Skeletal muscle tissue (tissue), 4 donors: Measurements from ENCODE around the gene SPATA25. TPM values are rescaled to one million over a fixed set of nuclear protein-coding genes. Genes with fewer than 3 reads are reported as not detected.

Experiments
- H3K27ac ChIP-seq: one replicate; pipeline ENCODE4 v1.7.0; 2013; ENCODE audit warnings: mild to moderate bottlenecking, low read depth, low read length, inconsistent platforms
- H3K27me3 ChIP-seq, 3 donors: one replicate each; pipeline ENCODE4 v1.7.0; 2013; ENCODE audit warnings: low read length in 3 of 3; ENCODE audit not compliant: control insufficient read depth in 3 of 3, insufficient read depth in 3 of 3
- H3K36me3 ChIP-seq, 3 donors: one replicate each; pipeline ENCODE4 v1.7.0; 2013; ENCODE audit warnings: low read length in 3 of 3; ENCODE audit not compliant: control insufficient read depth in 3 of 3, insufficient read depth in 3 of 3
- H3K4me1 ChIP-seq, 3 donors: one replicate each; pipeline ENCODE4 v1.7.0; 2013; ENCODE audit warnings: low read length in 3 of 3, mild to moderate bottlenecking in 3 of 3; ENCODE audit not compliant: control insufficient read depth in 3 of 3, insufficient read depth in 3 of 3
- H3K4me3 ChIP-seq, 3 donors: one replicate each; pipeline ENCODE4 v1.7.0; 2013; ENCODE audit warnings: low read length in 3 of 3
- H3K9ac ChIP-seq, 3 donors: one replicate each; pipeline ENCODE4 v1.7.0; 2013; ENCODE audit warnings: low read length in 3 of 3, mild to moderate bottlenecking in 3 of 3, moderate library complexity in 2 of 3, low read depth in 1 of 3
- H3K9me3 ChIP-seq, 3 donors: one replicate each; pipeline ENCODE4 v1.7.0; 2013; ENCODE audit warnings: low read length in 3 of 3; ENCODE audit not compliant: control insufficient read depth in 3 of 3
- total RNA-seq: library from RNA; depleted of rRNA; stranded (reverse); fragments of >200 nt; gene quantifications from one replicate; pipeline ENCODE4 v1.2.3, GENCODE V29; 2014
- donor health status: Osteomylitis.

Gene SPATA25
- total RNA-seq, 1 donor from 2014 or later: 2.6 TPM

DNA sequence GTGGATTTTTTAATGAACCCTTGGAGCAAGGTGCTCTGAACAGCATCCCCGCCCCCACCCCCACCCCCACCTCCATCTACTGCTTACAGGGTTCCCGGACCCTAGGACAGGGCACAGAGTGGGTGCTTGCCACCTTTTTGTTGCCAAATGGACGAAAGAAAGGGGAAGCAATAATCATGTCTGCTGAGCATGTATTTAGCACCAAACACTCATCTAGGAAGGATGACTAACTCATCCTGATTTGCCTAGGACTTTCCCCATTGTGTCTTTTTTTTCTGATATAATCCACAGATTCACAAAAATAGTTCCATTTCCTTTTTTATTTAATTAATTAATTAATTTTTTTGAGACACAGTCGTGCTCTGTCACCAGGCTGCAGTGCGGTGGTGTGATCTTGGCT lies 25.7 kb upstream of the SPATA25 start:
- Histone ChIP-seq H3K9me3 (no peaks in the 10 kb centered on the region), H3K36me3 (no peaks in the 10 kb centered on the region), H3K9ac (no peak overlapping the region), H3K27ac (peak overlapping the region; percentile 75), H3K4me1 (peaks cover 12 to 20% (median 18%) of the 10 kb centered on the region in 3 donors), H3K27me3 (peaks cover 0 to 15% (median 4%) of the 10 kb centered on the region in 3 donors), H3K4me3 (no peak overlapping the region)

DNA sequence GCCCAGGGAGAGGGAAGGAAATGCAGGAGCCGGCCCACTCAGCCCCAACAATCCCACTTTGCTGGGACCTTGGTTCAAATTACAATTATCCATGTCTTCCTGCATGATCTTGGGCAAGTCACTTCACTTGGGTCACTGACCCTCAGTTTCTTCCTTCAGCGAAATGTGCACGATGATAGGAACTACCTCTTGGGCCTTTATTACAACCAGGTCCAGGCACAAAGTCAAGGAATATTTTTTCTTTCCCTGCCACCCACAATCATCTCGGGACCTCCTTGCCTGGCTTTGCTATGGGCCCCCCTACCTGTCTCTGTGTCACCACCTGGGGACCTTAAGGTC lies 24.9 kb upstream of the SPATA25 start:
- peak overlapping the region; percentile 75 for H3K27ac ChIP-seq
- no peaks in the 10 kb centered on the region for H3K9me3 ChIP-seq
- H3K4me3 ChIP-seq: peak overlapping the region; percentile 70 to 77 (median 73)
- H3K9ac ChIP-seq: peak overlapping the region; percentile 14 to 73 (median 40)
- peaks cover 0 to 15% (median 4%) of the 10 kb centered on the region in 3 donors for H3K27me3 ChIP-seq
- peaks cover 0 to 3% (median 0%) of the 10 kb centered on the region in 3 donors for H3K36me3 ChIP-seq
- peaks cover 12 to 18% (median 15%) of the 10 kb centered on the region in 3 donors for H3K4me1 ChIP-seq

DNA sequence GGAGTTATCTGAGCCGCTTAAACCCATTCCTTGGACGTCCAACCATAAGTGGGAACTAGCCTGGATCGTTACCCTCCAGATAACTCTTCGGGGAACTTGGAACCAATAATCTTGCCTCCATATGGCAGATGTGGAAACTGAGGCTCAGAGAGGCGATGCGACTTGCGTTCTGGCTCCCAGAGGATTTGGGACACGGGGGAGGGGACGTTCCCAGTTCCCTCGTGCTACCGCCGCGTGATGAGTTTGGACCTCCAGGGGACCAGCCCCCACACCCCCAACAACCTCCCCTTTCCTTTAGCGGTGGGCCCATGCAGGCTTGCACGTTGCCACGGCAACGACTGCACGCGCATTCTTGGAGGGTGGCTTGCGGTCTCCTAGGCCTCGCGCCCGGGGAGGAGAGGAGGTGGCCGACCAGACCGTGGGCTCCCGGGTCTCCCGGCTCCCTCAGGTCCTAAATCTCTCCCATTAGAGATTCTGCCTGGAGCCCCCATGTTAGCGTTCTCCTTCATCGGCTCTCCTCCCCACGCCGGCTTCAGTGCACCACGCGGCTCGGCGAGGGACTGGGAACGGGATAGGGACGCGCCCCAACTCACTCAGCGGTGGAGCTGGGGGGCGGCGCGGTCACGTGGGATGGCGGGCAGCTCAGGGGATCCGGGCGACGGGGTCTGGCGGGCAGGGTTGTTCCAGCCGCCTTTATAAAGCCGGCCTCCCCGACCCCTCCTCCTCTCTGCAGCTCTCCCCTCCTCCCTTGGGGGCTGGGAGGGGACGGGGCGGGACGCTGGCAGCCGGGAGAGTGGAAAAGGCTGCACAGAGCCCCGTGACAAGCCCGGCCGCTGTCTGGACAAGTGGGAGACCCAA lies 24.3 kb upstream of the SPATA25 start, which contains the start of gene PLTP:
TSS of gene PLTP (minus strand) at position 670 of the 858 bp plus-strand sequence. CDS start 703 bp downstream, outside the sequence.
- H3K4me1 ChIP-seq: peaks cover 12 to 16% (median 15%) of the 10 kb centered on the region in 3 donors
- H3K9ac ChIP-seq: peak within 1 kb of the TSS; percentile 48 to 73 (median 72)

DNA sequence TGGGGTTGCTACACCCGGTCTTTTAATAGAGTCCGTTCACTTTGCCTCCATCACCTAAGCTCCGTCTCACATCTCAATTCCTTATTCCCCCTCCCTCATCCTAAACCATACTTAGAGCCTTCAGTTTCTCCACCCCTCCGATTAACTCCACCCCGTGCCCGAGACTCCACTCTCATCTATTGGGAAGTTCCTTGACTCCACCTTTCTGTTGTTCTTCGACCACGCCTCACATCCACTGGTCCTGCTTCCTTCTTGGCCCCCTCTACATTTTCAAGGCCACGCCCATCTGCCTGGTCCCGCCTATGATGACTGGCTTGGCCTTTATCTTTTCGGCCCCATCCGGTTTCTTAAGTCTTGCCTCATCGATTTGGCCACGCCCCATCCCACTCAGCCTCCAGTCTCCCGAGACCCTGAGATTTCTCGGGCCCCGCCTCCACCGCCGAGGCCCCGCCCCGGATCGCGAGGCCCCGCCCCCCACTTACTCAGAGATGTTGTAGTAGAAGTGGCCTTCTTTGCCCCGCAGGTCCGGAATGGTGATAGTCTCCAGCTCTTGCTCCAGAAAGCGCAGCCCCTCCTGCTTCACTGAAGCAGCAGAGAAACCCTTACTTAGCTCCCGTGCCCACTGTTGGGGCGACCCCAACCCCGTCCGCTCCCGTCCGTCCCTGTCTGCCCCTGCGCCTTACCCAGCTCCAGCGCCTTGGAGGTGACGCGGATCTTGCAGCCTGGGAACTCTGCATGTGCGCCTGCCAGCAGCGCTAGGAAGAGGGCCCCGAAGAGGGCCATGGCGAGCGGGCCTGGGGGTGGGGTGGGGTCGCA lies 23.5 kb upstream of the SPATA25 start:
- H3K9me3 ChIP-seq: no peaks in the 10 kb centered on the region
- peak overlapping the region; percentile 75 for H3K27ac ChIP-seq
- H3K9ac ChIP-seq: peak overlapping the region; percentile 48 to 73 (median 72)
- peaks cover 12 to 16% (median 15%) of the 10 kb centered on the region in 3 donors for H3K4me1 ChIP-seq
- H3K36me3 ChIP-seq: peaks cover 0 to 3% (median 0%) of the 10 kb centered on the region in 3 donors
- H3K4me3 ChIP-seq: peak overlapping the region; percentile 70 to 77 (median 73)
- H3K27me3 ChIP-seq: peaks cover 0 to 15% (median 4%) of the 10 kb centered on the region in 3 donors

More for the DNA sequence above, 24.3 kb upstream of the SPATA25 start, which contains the start of gene PLTP:
- Histone ChIP-seq H3K4me3 (peak within 1 kb of the TSS; percentile 70 to 77 (median 73)), H3K36me3 (peaks cover 0 to 3% (median 0%) of the 10 kb centered on the region in 3 donors), H3K9me3 (no peaks in the 10 kb centered on the region), H3K27me3 (peaks cover 0 to 15% (median 4%) of the 10 kb centered on the region in 3 donors), H3K27ac (peak within 1 kb of the TSS; percentile 75)

DNA sequence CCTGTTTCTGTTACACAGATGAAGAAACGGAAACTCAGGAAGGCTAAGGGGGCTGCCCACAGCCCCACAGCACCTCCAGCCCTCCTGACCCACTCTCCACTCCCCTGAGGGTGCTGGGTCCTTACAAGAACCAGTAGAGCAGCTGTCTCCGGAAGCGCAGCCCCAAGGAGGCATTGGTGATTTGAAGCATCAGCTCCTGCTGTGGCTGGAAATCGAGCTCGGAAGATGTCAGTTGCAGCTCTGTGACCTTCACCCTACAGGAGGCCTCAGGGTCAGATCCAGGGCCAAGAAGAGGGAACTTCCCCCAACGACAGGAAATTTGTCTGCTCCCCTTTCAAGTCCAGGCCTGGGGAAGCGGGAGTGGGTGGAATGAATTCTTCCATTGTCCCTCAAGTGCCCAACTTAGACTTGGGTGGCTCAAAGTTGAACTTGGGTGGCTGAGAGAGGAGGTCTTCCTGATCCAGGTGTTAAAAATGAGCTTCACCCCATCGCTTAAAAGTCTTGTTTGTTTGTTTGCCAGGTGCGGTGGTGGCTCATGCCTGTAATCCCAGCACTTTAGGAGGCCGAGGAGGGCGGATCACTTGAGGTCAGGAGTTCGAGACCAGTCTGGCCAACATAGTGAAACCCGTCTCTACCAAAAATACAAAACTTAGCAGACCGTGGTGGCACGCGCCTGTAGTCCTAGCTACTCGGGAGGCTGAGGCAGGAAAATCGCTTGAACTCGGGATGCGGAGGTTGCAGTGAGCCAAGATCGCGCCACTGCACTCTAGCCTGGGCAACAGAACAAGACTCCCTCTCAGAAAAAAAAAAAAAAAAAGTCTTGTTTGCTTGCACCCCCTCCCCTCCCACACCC lies 22.6 kb upstream of the SPATA25 start:
- Histone ChIP-seq H3K9me3 (no peaks in the 10 kb centered on the region), H3K27me3 (peaks cover 0 to 15% (median 4%) of the 10 kb centered on the region in 3 donors), H3K9ac (no peak overlapping the region), H3K4me3 (peak overlapping the region in 1 of 3 donors; percentile 49), H3K4me1 (peaks cover 12 to 16% (median 15%) of the 10 kb centered on the region in 3 donors), H3K36me3 (peaks cover 0 to 3% (median 0%) of the 10 kb centered on the region in 3 donors), H3K27ac (peak overlapping the region; percentile 18)

DNA sequence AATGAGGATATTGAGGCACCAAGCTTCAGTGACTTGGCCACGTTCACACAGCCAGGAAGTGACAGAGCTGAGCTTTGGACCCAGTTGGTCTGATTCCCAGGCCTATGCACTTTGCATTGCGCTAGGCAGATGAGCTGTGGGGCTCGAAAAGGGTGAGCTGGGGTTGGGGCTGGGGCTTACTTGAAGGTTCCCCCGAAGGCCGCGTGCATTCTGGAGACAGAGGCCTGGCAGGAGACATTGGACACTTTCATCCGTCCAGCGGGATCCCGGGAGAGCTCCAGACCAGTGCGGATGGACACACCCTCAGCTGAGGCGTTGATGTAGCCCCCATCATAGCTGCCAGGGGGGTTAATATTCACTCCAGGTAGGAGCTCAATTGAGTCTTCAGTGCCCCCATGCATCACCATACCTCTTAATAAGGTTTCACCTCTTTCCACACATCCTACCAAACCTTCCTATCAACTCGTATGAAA lies 21.9 kb upstream of the SPATA25 start:
- Histone ChIP-seq H3K9ac (no peak overlapping the region), H3K27me3 (peaks cover 0 to 15% (median 4%) of the 10 kb centered on the region in 3 donors), H3K9me3 (no peaks in the 10 kb centered on the region), H3K27ac (no peak overlapping the region), H3K4me3 (no peak overlapping the region), H3K4me1 (peaks cover 12 to 16% (median 15%) of the 10 kb centered on the region in 3 donors), H3K36me3 (peaks cover 0 to 7% (median 3%) of the 10 kb centered on the region in 3 donors)

DNA sequence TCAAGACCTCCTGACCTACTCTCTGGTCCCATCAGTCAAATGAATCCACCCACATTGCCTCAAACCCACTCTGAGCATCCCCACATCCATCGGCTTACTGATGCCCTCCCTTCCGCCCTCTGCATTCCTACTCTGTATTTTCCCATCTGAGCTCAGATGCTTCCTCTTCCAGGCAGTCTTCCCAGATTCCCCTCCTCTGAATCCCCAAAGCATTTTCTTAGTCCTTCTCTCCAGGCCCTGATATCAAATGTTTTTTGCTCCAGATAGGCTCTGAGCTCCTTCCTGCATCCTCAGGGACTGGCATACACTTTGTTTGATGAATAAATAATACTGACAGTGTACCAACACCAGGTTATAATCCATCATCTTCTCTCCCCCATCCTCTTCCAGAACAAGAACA lies 20.7 kb upstream of the SPATA25 start:
- Histone ChIP-seq H3K9me3 (no peaks in the 10 kb centered on the region), H3K9ac (no peak overlapping the region), H3K36me3 (peaks cover 0 to 7% (median 3%) of the 10 kb centered on the region in 3 donors), H3K4me3 (no peak overlapping the region), H3K27me3 (peaks cover 0 to 15% (median 4%) of the 10 kb centered on the region in 3 donors), H3K4me1 (peaks cover 12 to 16% (median 15%) of the 10 kb centered on the region in 3 donors), H3K27ac (no peak overlapping the region)

DNA sequence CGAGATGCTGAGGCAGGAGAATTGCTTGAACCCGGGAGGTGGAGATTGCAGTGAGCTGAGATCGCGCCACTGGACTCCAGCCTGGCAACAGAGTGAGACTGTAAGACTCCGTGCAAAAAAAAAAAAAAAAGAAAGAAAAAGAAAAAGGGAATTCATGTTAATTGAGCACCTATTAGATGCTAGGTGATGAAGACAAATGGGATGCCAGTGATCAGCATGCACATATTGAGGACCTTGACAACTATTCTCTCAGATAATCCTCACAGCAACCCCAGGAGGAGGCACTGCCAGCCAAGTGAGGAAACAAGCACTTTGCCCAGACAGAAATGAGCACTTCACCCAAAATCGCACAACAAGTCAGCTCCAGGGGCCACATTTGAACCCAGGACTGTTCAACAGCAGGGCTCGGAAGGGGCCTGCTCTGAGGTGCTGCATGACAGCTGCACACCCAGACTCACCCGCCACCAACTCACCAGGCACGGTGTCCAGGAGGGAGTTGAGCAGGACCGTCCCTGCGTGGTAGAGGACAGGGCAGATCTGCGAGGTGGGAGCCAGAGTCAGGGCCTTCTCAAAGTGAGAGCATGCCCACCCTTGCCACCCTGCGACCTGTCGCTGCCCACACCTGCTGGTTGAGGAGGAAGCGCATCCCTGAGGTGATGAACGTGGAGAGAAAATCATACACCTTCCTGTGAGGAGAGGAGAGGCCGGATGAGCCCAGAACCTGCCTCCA lies 20.0 kb upstream of the SPATA25 start:
- H3K9ac ChIP-seq: no peak overlapping the region
- H3K9me3 ChIP-seq: no peaks in the 10 kb centered on the region
- H3K27ac ChIP-seq: no peak overlapping the region
- no peak overlapping the region for H3K4me3 ChIP-seq
- H3K36me3 ChIP-seq: peaks cover 0 to 7% (median 3%) of the 10 kb centered on the region in 3 donors
- peaks cover 10 to 14% (median 13%) of the 10 kb centered on the region in 3 donors for H3K4me1 ChIP-seq
- peaks cover 0 to 12% (median 4%) of the 10 kb centered on the region in 3 donors for H3K27me3 ChIP-seq
